ENCODE measurements around the gene CSAD. TPM values are rescaled to one million over a fixed set of nuclear protein-coding genes. Genes with fewer than 3 reads are reported as not detected.
A peak's percentile ranks its signal among the peaks of the same experiment; 100 is the strongest.

CSAD gene
- total and polyA plus RNA-seq, 2 of the 13 experiments (the other 11 are each of a cell fraction or from before 2014, with no cell fraction given): 7.2 to 23.5 TPM

- no peak for TF ChIP-seq LCORL (IDR thresholded peaks at IDR 0.05)
- no peak for TF ChIP-seq LCORL (CRISPR knock-in tag; IDR thresholded peaks at IDR 0.05)
- no peak for TF ChIP-seq HCFC1 (IDR thresholded peaks at IDR 0.05; ENCODE audit: low read depth, low read length)
- TF ChIP-seq DMTF1 (CRISPR knock-in tag; IDR thresholded peaks at IDR 0.05): no peak
- no peak for TF ChIP-seq ZNF639 (CRISPR knock-in tag; conservative IDR thresholded peaks at IDR 0.05)
- 0 out of 2 replicates have a peak, but pooled peaks have one; percentile 29 for TF ChIP-seq ZNF782 (CRISPR knock-in tag; IDR thresholded peaks at IDR 0.05; ENCODE audit: borderline replicate concordance)
- TF ChIP-seq ELF3 (CRISPR knock-in tag; IDR thresholded peaks at IDR 0.05): no peak
- no peak for TF ChIP-seq SP1 (IDR thresholded peaks at IDR 0.05)
- TF ChIP-seq SP1 (CRISPR knock-in tag; IDR thresholded peaks at IDR 0.05): no peak
Observed at GRCh38 chr12:53181935-53182334, 1.2 kb upstream of the CSAD start (continued).

GRCh38 chr12:53180931-53181645 lies 363 bp upstream of the CSAD start:
- H3K79me2 ChIP-seq (ENCODE audit: insufficient read depth, low read length): peaks cover 32% of the 10 kb centered on the region
- in situ Hi-C loops (cut with HindIII; ENCODE audit: extremely low pct_ligation_motif_present, low pct_unique_long_range_greater_than_20kb) (no loop called here), intact Hi-C loops (cut with micrococcal nuclease; ENCODE audit: unreplicated experiment) (loop anchor here (1.0 kb wide), 1 partner anchor 9 kb away; no protein-coding TSS in a partner anchor)
- no peaks in the 10 kb centered on the region; a peak in 1 of 5 replicates for H3K27me3 ChIP-seq (ENCODE audit: control insufficient read depth in 1 of 2, insufficient read depth in 2 of 2, low read length in 2 of 2)
- H3K36me3 ChIP-seq (replicated peaks in 1 of 2; ENCODE audit: control insufficient read depth in 1 of 2, insufficient read depth in 2 of 2, low read length in 2 of 2): peaks cover 13 to 40% of the 10 kb centered on the region in 2 experiments
- H2AFZ ChIP-seq (ENCODE audit: low read length): no peak overlapping the region
- FAIRE-seq: no peak
- ChIA-PET CTCF (ENCODE audit: low intra/inter-chr PET ratio, low total read pairs) (no interaction called here), POLR2A (interaction anchor here (0.6 to 3.3 kb wide), 26 partner anchors 10 to 320 kb away, joined by 3 to 34 read pairs (median 5); partner anchors contain the start of genes AAAS, EIF4B, ESPL1 and MYG1)
- H4K20me1 ChIP-seq (ENCODE audit: insufficient read depth, low read length): peaks cover 15% of the 10 kb centered on the region
- no TSS peak for BruUV-seq (replicated peaks)
- peak overlapping the region; percentile 80 for H3K4me2 ChIP-seq (ENCODE audit: low read depth, low read length)
- WGBS (ENCODE audit: low lambda C conversion rate): 28% methylated on average over 4 of the region's 57 CpGs
- peaks cover 52% of the 10 kb centered on the region for H3K4me1 ChIP-seq (ENCODE audit: insufficient read depth, low read length)
- H3K9ac ChIP-seq (ENCODE audit: insufficient read depth, low read depth, low read length): peak overlapping the region; percentile 85
- DNase-seq (ENCODE audit: low spot score): peak; percentile 71
- ATAC-seq: peak; percentile 87
- H3K27ac ChIP-seq (ENCODE audit: extremely low read length, insufficient read depth, low read length): peak overlapping the region; percentile 91
- H3K9me3 ChIP-seq (ENCODE audit: low read length): no peaks in the 10 kb centered on the region
- peak overlapping the region; percentile 58 to 93 (median 82) for H3K4me3 ChIP-seq (replicated peaks in 1 of 3; ENCODE audit: insufficient read depth in 1 of 3, low read depth in 2 of 3, low read length in 3 of 3)
- no peak for TF ChIP-seq MEF2D (CRISPR knock-in tag; IDR thresholded peaks at IDR 0.05)
- TF ChIP-seq ZNF44 (CRISPR knock-in tag; IDR thresholded peaks at IDR 0.05): no peak
- TF ChIP-seq KLF12 (CRISPR knock-in tag; IDR thresholded peaks at IDR 0.05; ENCODE audit: borderline replicate concordance): no peak
- peak; percentile 19; the same call in 1 of the 2 replicates for TF ChIP-seq SPEN (CRISPR knock-in tag; IDR thresholded peaks at IDR 0.05; ENCODE audit: low read depth)
- TF ChIP-seq BORCS8-MEF2B (CRISPR knock-in tag; IDR thresholded peaks at IDR 0.05): no peak
- TF ChIP-seq CENPT (CRISPR knock-in tag; IDR thresholded peaks at IDR 0.05; ENCODE audit: low read depth): 0 out of 2 replicates have a peak, but pooled peaks have one; percentile 5
- TF ChIP-seq CCAR2 (optimal IDR thresholded peaks at IDR 0.05; ENCODE audit: low read depth, low read length): no peak
- no peak for TF ChIP-seq MBNL3 (CRISPR knock-in tag; conservative IDR thresholded peaks at IDR 0.05)
- TF ChIP-seq SALL1 (CRISPR knock-in tag; IDR thresholded peaks at IDR 0.05): no peak
- no peak for TF ChIP-seq SOX13 (IDR thresholded peaks at IDR 0.05)
- TF ChIP-seq SOX13 (CRISPR knock-in tag; conservative IDR thresholded peaks at IDR 0.05 in 1 of 2, IDR thresholded peaks at IDR 0.05 in 1 of 2): no peak
- no peak for TF ChIP-seq ZFP41 (CRISPR knock-in tag; IDR thresholded peaks at IDR 0.05; ENCODE audit: borderline replicate concordance)
- TF ChIP-seq ZBTB21 (CRISPR knock-in tag; IDR thresholded peaks at IDR 0.05): no peak

All from HepG2 (cell line).